OCI-LY1 (cell line): ENCODE results near the gene FOXF2.

Source experiments
- H2AFZ ChIP-seq: fragments of 200-600 bp; sonication (generic), shearing (Covaris generic); 2 replicates; pipeline ENCODE4 v1.6.0; 2014; ENCODE audit warnings: antibody characterized with exemption, mild to moderate bottlenecking, low read length
- H3F3A ChIP-seq: fragments of 200-600 bp; sonication (generic), shearing (Covaris generic); 2 replicates; pipeline ENCODE4 v1.6.0; 2014; ENCODE audit warnings: mild to moderate bottlenecking, antibody characterized with exemption, low read length, moderate library complexity; ENCODE audit not compliant: insufficient read depth
- H3K27ac ChIP-seq: fragments of 200-600 bp; sonication (generic); 2 replicates; pipeline ENCODE4 v1.5.1; 2014; ENCODE audit warnings: low read length, mixed run types, mild to moderate bottlenecking, low read depth; ENCODE audit not compliant: poor library complexity, severe bottlenecking
- H3K27me3 ChIP-seq: fragments of 200-600 bp; sonication (generic); 2 replicates; pipeline ENCODE4 v1.6.0; 2014; ENCODE audit warnings: antibody characterized with exemption, mild to moderate bottlenecking, low read length, moderate library complexity; ENCODE audit not compliant: insufficient read depth
- H3K36me3 ChIP-seq: fragments of 200-600 bp; sonication (generic); 2 replicates; pipeline ENCODE4 v1.6.1; 2014; ENCODE audit warnings: mild to moderate bottlenecking, antibody characterized with exemption, low read length, moderate library complexity, mixed read lengths; ENCODE audit not compliant: insufficient read depth
- H3K4me1 ChIP-seq: fragments of 200-600 bp; sonication (generic); 2 replicates; pipeline ENCODE4 v1.5.1; 2014; ENCODE audit warnings: mild to moderate bottlenecking, low read length, moderate library complexity; ENCODE audit not compliant: insufficient read depth, severe bottlenecking
- H3K4me2 ChIP-seq: fragments of 200-600 bp; sonication (generic), shearing (Covaris generic); 2 replicates; pipeline ENCODE4 v1.6.1; 2014; ENCODE audit warnings: low read length
- H3K4me3 ChIP-seq: fragments of 200-600 bp; sonication (generic); 2 replicates; pipeline ENCODE4 v1.5.1; 2014; ENCODE audit warnings: low read length, low read depth, mild to moderate bottlenecking, mixed read lengths; ENCODE audit not compliant: poor library complexity, severe bottlenecking
- H3K79me2 ChIP-seq: fragments of 200-600 bp; shearing (Covaris generic); 2 replicates; pipeline ENCODE4 v1.6.1; 2016; ENCODE audit warnings: mixed run types, low read length, mixed read lengths; ENCODE audit not compliant: insufficient read depth
- H3K9ac ChIP-seq: fragments of 200-600 bp; sonication (generic), shearing (Covaris generic); 2 replicates; pipeline ENCODE4 v1.6.1; 2014; ENCODE audit warnings: mild to moderate bottlenecking, low read length, mixed read lengths
- H3K9me2 ChIP-seq: fragments of 200-600 bp; sonication (generic), shearing (Covaris generic); 2 replicates; pipeline ENCODE4 v1.6.1; 2014; ENCODE audit warnings: low read depth, mild to moderate bottlenecking, low read length, mixed read lengths
- H3K9me3 ChIP-seq: fragments of 200-600 bp; shearing (Covaris generic); 2 replicates; pipeline ENCODE4 v1.6.1; 2014; ENCODE audit warnings: low read length, mixed read lengths
- H4K20me1 ChIP-seq: fragments of 200-600 bp; sonication (generic), shearing (Covaris generic); 2 replicates; pipeline ENCODE4 v1.6.0; 2016; ENCODE audit warnings: mild to moderate bottlenecking, low read length; ENCODE audit not compliant: insufficient read depth
- EZH2 ChIP-seq: fragments of 200-600 bp; sonication (generic), shearing (Covaris generic); IDR thresholded peaks from 2 replicates; pipeline ENCODE4 v1.8.0; 2017; ENCODE audit warnings: borderline replicate concordance, mixed run types, mild to moderate bottlenecking, antibody characterized with exemption, low read length, moderate library complexity, mixed read lengths
- TF ChIP-seq, protein P1 (sequence below): fragments of 200-600 bp; sonication (generic), shearing (Covaris generic); IDR thresholded peaks from 2 replicates; pipeline ENCODE4 v1.5.1; 2017; ENCODE audit warnings: mild to moderate bottlenecking, antibody characterized with exemption, low read length, moderate library complexity, mixed read lengths

Gene FOXF2

GRCh38 chr6:1412901-1413300, 23.5 kb downstream of the FOXF2 start:
- H3K9ac ChIP-seq, result no peak overlapping the region

GRCh38 chr6:1415416-1416063, 26.2 kb downstream of the FOXF2 start:
- H3K9me3 ChIP-seq, result no peaks in the 10 kb centered on the region
- H3K9ac ChIP-seq, result no peak overlapping the region
- H3K27ac ChIP-seq, result no peak overlapping the region
- TF ChIP-seq, protein P1, sequence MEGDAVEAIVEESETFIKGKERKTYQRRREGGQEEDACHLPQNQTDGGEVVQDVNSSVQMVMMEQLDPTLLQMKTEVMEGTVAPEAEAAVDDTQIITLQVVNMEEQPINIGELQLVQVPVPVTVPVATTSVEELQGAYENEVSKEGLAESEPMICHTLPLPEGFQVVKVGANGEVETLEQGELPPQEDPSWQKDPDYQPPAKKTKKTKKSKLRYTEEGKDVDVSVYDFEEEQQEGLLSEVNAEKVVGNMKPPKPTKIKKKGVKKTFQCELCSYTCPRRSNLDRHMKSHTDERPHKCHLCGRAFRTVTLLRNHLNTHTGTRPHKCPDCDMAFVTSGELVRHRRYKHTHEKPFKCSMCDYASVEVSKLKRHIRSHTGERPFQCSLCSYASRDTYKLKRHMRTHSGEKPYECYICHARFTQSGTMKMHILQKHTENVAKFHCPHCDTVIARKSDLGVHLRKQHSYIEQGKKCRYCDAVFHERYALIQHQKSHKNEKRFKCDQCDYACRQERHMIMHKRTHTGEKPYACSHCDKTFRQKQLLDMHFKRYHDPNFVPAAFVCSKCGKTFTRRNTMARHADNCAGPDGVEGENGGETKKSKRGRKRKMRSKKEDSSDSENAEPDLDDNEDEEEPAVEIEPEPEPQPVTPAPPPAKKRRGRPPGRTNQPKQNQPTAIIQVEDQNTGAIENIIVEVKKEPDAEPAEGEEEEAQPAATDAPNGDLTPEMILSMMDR, result no peak
- no peak for TF ChIP-seq EZH2
- H3K79me2 ChIP-seq, result no peaks in the 10 kb centered on the region
- H3K9me2 ChIP-seq, result no peaks in the 10 kb centered on the region
- H2AFZ ChIP-seq, result no peak overlapping the region
- H3K4me1 ChIP-seq, result no peaks in the 10 kb centered on the region
- H3K36me3 ChIP-seq, result no peaks in the 10 kb centered on the region
- no peak overlapping the region for H3K4me3 ChIP-seq
- H3K27me3 ChIP-seq, result no peaks in the 10 kb centered on the region; the same call in 1 of the 2 replicates
- H3F3A ChIP-seq, result no peaks in the 10 kb centered on the region
- H4K20me1 ChIP-seq, result no peaks in the 10 kb centered on the region
- no peak overlapping the region for H3K4me2 ChIP-seq

More at GRCh38 chr6:1412901-1413300, 23.5 kb downstream of the FOXF2 start:
- H3K27me3 ChIP-seq, result no peaks in the 10 kb centered on the region; the same call in 1 of the 2 replicates
- no peaks in the 10 kb centered on the region for H3K9me3 ChIP-seq
- no peak overlapping the region for H2AFZ ChIP-seq
- H3K4me1 ChIP-seq, result no peaks in the 10 kb centered on the region
- H3F3A ChIP-seq, result no peaks in the 10 kb centered on the region
- no peak overlapping the region for H3K4me3 ChIP-seq
- TF ChIP-seq, protein P1, result no peak
- no peak for TF ChIP-seq EZH2
- H3K79me2 ChIP-seq, result no peaks in the 10 kb centered on the region
- H3K4me2 ChIP-seq, result no peak overlapping the region
- no peaks in the 10 kb centered on the region for H3K36me3 ChIP-seq
- no peak overlapping the region for H3K27ac ChIP-seq
- no peaks in the 10 kb centered on the region for H4K20me1 ChIP-seq
- no peaks in the 10 kb centered on the region for H3K9me2 ChIP-seq

DNA sequence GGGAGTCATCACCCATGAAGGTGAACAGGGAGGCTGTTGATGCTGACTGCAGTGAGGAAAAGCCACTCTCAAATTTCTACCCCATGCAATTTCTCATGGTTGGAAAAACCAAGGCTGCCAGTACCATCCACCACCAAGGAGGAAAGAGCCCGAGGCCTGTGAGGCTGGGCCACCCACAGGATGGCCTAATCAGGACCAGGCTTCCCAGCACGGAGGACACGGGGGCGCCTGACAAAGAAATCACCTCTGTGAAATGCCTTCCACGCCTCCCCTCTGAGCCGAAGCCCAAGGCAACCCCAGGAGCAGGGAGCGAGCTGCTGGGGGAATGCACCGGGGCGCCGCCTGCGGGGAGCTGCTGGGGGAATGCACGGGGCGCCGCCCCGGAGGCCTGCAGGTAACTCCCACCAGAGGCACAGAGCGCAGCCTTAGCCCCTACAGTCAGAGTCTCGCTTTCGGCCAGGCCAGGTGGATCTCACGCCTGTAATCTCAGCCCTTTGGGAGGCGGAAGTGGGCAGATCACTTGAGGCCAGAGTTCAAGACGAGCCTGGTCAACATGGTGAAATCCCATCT, 26.9 kb downstream of the FOXF2 start:
- H3K4me2 ChIP-seq, result no peak overlapping the region
- H3K4me3 ChIP-seq, result no peak overlapping the region
- no peaks in the 10 kb centered on the region for H3K9me2 ChIP-seq
- H3K9me3 ChIP-seq, result no peaks in the 10 kb centered on the region
- H3K4me1 ChIP-seq, result no peaks in the 10 kb centered on the region
- H3K27me3 ChIP-seq, result no peaks in the 10 kb centered on the region; the same call in 1 of the 2 replicates
- H3K27ac ChIP-seq, result no peak overlapping the region
- no peaks in the 10 kb centered on the region for H3K79me2 ChIP-seq
- H4K20me1 ChIP-seq, result no peaks in the 10 kb centered on the region
- H3K36me3 ChIP-seq, result no peaks in the 10 kb centered on the region
- no peak overlapping the region for H2AFZ ChIP-seq
- no peaks in the 10 kb centered on the region for H3F3A ChIP-seq
- no peak overlapping the region for H3K9ac ChIP-seq
- TF ChIP-seq, protein P1, result no peak
- TF ChIP-seq EZH2, result no peak
